WTC11 (cell line): ENCODE results near the gene CFAP300. TPM values are rescaled to one million over a fixed set of nuclear protein-coding genes. Genes with fewer than 3 reads are reported as not detected.
A peak's percentile ranks its signal among the peaks of the same experiment; 100 is the strongest.

Experiments used
- ATAC-seq: fragments of 200-7000 bp; cut with Tn5 transposase; 2 replicates; pipeline ENCODE4 v1.10.0; 2021; ENCODE audit warnings: mild to moderate bottlenecking, moderate library complexity
- CTCF ChIA-PET: fragments of 300-600 bp; sonication (Branson Sonifier 250); formaldehyde crosslinking; loops from one replicate; lab custom pipeline; 2021; ENCODE audit warnings: antibody characterized with exemption; lab: Charles Lee
- POLR2A ChIA-PET: fragments of 350-600 bp; sonication (Branson Sonifier 250); formaldehyde crosslinking; loops from one replicate; lab custom pipeline; 2021; ENCODE audit warnings: antibody characterized with exemption; lab: Charles Lee
- DNase-seq: peaks from one replicate; pipeline ENCODE4 v3.0.0; 2021; ENCODE audit warnings: low spot score
- H3K27ac Mint-ChIP-seq: 2 replicates; pipeline ENCODE4 v1.8.0; 2021; ENCODE audit warnings: mixed read lengths
- H3K27me3 Mint-ChIP-seq: 2 replicates; pipeline ENCODE4 v1.8.0; 2021; ENCODE audit warnings: low read depth, mild to moderate bottlenecking, moderate library complexity, mixed read lengths
- H3K36me3 Mint-ChIP-seq: 2 replicates; pipeline ENCODE4 v1.8.0; 2021; ENCODE audit warnings: mixed read lengths
- H3K4me1 Mint-ChIP-seq: 2 replicates; pipeline ENCODE4 v1.8.0; 2022; ENCODE audit warnings: mixed read lengths
- H3K4me3 Mint-ChIP-seq: 2 replicates; pipeline ENCODE4 v1.8.0; 2021; ENCODE audit warnings: mild to moderate bottlenecking, moderate library complexity, mixed read lengths
- H3K9me3 Mint-ChIP-seq: 2 replicates; pipeline ENCODE4 v1.8.0; 2021; ENCODE audit warnings: mixed read lengths
- AFF4 ChIP-seq: sonication (generic); formaldehyde crosslinking; IDR thresholded peaks from 2 replicates; pipeline ENCODE4 v1.8.1; 2023; ENCODE audit warnings: mild to moderate bottlenecking, missing genetic modification reagents, borderline replicate concordance
- ATF1 ChIP-seq: sonication (generic); formaldehyde crosslinking; IDR thresholded peaks from 2 replicates; pipeline ENCODE4 v1.8.1; 2023; ENCODE audit warnings: mild to moderate bottlenecking, moderate library complexity, missing genetic modification reagents
- ATF2 ChIP-seq: sonication (generic); formaldehyde crosslinking; IDR thresholded peaks from 2 replicates; pipeline ENCODE4 v1.8.1; 2022; ENCODE audit warnings: low read depth, missing genetic modification reagents, borderline replicate concordance
- ATF3 ChIP-seq: sonication (generic); formaldehyde crosslinking; conservative IDR thresholded peaks from 2 replicates; pipeline ENCODE4 v1.8.1; 2022; ENCODE audit warnings: mild to moderate bottlenecking, missing genetic modification reagents
- ETV6 ChIP-seq: sonication (generic); formaldehyde crosslinking; IDR thresholded peaks from 2 replicates; pipeline ENCODE4 v1.8.1; 2022; ENCODE audit warnings: mild to moderate bottlenecking, missing genetic modification reagents
- FOXP4 ChIP-seq: sonication (generic); formaldehyde crosslinking; IDR thresholded peaks from 2 replicates; pipeline ENCODE4 v1.8.0; 2022; ENCODE audit warnings: mild to moderate bottlenecking, missing genetic modification reagents
- HMGXB4 ChIP-seq: sonication (generic); formaldehyde crosslinking; IDR thresholded peaks from 2 replicates; pipeline ENCODE4 v1.8.1; 2023; ENCODE audit warnings: mild to moderate bottlenecking, moderate library complexity, missing genetic modification reagents
- IRF1 ChIP-seq: sonication (generic); formaldehyde crosslinking; IDR thresholded peaks from 2 replicates; pipeline ENCODE4 v1.8.0; 2023; ENCODE audit warnings: missing genetic modification reagents
- NFYB ChIP-seq: sonication (generic); formaldehyde crosslinking; conservative IDR thresholded peaks from 2 replicates; pipeline ENCODE4 v1.8.0; 2022; ENCODE audit warnings: low read depth, missing genetic modification reagents
- SMAD3 ChIP-seq: sonication (generic); formaldehyde crosslinking; IDR thresholded peaks from 2 replicates; pipeline ENCODE4 v1.8.0; 2022; ENCODE audit warnings: missing genetic modification reagents, mild to moderate bottlenecking, borderline replicate concordance
- TEAD1 ChIP-seq: sonication (generic); formaldehyde crosslinking; IDR thresholded peaks from 2 replicates; pipeline ENCODE4 v1.8.0; 2022; ENCODE audit warnings: mild to moderate bottlenecking, missing genetic modification reagents
- ZNF138 ChIP-seq: sonication (generic); formaldehyde crosslinking; conservative IDR thresholded peaks from 2 replicates; pipeline ENCODE4 v1.8.1; 2022; ENCODE audit warnings: mild to moderate bottlenecking, moderate library complexity, missing genetic modification reagents
- total RNA-seq: library from RNA; stranded (reverse); gene quantifications from 3 replicates; pipeline ENCODE4 v1.2.3, GENCODE V29; 2021
- TF ChIP-seq, protein P1 (sequence below): sonication (generic); formaldehyde crosslinking; IDR thresholded peaks from 2 replicates; pipeline ENCODE4 v1.8.1; 2022; ENCODE audit warnings: mild to moderate bottlenecking, missing genetic modification reagents, moderate library complexity, borderline replicate concordance
- TF ChIP-seq, protein P2 (sequence below): sonication (generic); formaldehyde crosslinking; IDR thresholded peaks from 2 replicates; pipeline ENCODE4 v1.8.1; 2023; ENCODE audit warnings: mild to moderate bottlenecking, missing genetic modification reagents
- TF ChIP-seq, protein P3 (sequence below): fragments of 250-450 bp; sonication (Bioruptor Pico); IDR thresholded peaks from 2 replicates; pipeline ENCODE4 v1.9.0; 2021; ENCODE audit warnings: mild to moderate bottlenecking

The CFAP300 gene
- total RNA-seq, 1 experiment from 2014 or later: 1.1 TPM

DNA sequence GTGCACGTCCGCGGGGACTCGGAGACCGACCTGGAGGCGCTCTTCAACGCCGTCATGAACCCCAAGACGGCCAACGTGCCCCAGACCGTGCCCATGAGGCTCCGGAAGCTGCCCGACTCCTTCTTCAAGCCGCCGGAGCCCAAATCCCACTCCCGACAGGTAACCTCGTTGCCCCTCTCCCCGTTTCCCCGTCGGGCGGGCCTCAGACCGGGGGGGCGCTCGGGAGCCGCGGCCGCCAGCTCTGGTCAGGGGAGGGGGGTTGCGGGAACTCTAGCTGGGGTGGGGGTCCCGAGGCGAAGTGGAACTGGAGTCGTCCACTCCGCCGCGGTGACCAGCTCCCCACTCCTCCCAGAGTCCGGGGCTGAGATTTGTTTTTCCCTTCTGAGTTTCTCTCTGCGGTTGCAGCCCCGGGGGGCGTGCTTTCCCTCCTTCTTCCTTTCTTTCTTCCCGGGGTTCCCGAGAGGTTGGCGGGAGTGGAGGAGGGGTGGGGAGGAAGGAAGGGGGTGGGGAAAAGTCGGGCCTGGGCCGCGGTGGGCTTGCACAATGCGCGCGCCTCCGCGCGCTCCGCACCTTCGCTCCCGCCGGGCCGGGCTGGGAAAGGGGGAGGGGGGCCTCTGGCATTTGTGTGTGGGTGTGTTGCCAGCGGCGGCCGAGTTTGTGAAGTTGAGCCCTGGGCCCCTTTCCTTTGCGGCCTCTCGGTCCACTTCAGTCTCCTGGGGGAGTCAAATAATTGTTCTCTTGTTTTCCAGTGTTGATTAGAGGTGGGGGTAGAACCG lies 64.0 kb downstream of the CFAP300 start (continued):
- TF ChIP-seq, protein P1, sequence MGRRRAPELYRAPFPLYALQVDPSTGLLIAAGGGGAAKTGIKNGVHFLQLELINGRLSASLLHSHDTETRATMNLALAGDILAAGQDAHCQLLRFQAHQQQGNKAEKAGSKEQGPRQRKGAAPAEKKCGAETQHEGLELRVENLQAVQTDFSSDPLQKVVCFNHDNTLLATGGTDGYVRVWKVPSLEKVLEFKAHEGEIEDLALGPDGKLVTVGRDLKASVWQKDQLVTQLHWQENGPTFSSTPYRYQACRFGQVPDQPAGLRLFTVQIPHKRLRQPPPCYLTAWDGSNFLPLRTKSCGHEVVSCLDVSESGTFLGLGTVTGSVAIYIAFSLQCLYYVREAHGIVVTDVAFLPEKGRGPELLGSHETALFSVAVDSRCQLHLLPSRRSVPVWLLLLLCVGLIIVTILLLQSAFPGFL: no peak
- TF ChIP-seq ETV6 (CRISPR knock-in tag) (no peak), HMGXB4 (CRISPR knock-in tag) (0 out of 2 replicates have a peak, but pooled peaks have one; percentile 61), ATF1 (CRISPR knock-in tag) (no peak), IRF1 (CRISPR knock-in tag) (no peak), SMAD3 (CRISPR knock-in tag) (no peak), AFF4 (CRISPR knock-in tag) (no peak), ATF3 (CRISPR knock-in tag) (no peak), FOXP4 (CRISPR knock-in tag) (0 out of 2 replicates have a peak, but pooled peaks have one; percentile 41)
- TF ChIP-seq, protein P2, sequence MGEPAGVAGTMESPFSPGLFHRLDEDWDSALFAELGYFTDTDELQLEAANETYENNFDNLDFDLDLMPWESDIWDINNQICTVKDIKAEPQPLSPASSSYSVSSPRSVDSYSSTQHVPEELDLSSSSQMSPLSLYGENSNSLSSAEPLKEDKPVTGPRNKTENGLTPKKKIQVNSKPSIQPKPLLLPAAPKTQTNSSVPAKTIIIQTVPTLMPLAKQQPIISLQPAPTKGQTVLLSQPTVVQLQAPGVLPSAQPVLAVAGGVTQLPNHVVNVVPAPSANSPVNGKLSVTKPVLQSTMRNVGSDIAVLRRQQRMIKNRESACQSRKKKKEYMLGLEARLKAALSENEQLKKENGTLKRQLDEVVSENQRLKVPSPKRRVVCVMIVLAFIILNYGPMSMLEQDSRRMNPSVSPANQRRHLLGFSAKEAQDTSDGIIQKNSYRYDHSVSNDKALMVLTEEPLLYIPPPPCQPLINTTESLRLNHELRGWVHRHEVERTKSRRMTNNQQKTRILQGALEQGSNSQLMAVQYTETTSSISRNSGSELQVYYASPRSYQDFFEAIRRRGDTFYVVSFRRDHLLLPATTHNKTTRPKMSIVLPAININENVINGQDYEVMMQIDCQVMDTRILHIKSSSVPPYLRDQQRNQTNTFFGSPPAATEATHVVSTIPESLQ (CRISPR knock-in tag): no peak
- TF ChIP-seq, all 79 proteins: peak for 8

- Mint-ChIP-seq H3K27ac (peak overlapping the region; percentile 99), H3K4me3 (peak overlapping the region; percentile 92), H3K36me3 (peaks cover under 1% of the 10 kb centered on the region), H3K27me3 (no peaks in the 10 kb centered on the region), H3K9me3 (no peaks in the 10 kb centered on the region), H3K4me1 (peaks cover 55% of the 10 kb centered on the region)
- ATAC-seq (no peak), DNase-seq (no peak)
- POLR2A ChIA-PET: interaction anchor here (1.0 kb wide), 1 partner anchor 75 kb away, joined by 5 read pairs; no protein-coding TSS in a partner anchor
- CTCF ChIA-PET: no interaction called here
- TF ChIP-seq ATF2 (CRISPR knock-in tag): no peak
- TF ChIP-seq, protein P3, sequence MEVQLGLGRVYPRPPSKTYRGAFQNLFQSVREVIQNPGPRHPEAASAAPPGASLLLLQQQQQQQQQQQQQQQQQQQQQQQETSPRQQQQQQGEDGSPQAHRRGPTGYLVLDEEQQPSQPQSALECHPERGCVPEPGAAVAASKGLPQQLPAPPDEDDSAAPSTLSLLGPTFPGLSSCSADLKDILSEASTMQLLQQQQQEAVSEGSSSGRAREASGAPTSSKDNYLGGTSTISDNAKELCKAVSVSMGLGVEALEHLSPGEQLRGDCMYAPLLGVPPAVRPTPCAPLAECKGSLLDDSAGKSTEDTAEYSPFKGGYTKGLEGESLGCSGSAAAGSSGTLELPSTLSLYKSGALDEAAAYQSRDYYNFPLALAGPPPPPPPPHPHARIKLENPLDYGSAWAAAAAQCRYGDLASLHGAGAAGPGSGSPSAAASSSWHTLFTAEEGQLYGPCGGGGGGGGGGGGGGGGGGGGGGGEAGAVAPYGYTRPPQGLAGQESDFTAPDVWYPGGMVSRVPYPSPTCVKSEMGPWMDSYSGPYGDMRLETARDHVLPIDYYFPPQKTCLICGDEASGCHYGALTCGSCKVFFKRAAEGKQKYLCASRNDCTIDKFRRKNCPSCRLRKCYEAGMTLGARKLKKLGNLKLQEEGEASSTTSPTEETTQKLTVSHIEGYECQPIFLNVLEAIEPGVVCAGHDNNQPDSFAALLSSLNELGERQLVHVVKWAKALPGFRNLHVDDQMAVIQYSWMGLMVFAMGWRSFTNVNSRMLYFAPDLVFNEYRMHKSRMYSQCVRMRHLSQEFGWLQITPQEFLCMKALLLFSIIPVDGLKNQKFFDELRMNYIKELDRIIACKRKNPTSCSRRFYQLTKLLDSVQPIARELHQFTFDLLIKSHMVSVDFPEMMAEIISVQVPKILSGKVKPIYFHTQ (CRISPR knock-in tag): 0 out of 2 replicates have a peak, but pooled peaks have one; percentile 41
- no peak for TF ChIP-seq NFYB (CRISPR knock-in tag)
- no peak for TF ChIP-seq ZNF138
- TF ChIP-seq TEAD1: no peak
Observed at GRCh38 chr11:102111787-102112508, 64.7 kb downstream of the CFAP300 start.
